ELF-1 (cell line): ENCODE data around the gene EXOC3L1.

Experiments
- DNase-seq: peaks from one replicate; pipeline ENCODE4 v3.0.0-alpha.2; 2016; ENCODE audit warnings: low read depth, low spot score

EXOC3L1 gene

GRCh38 chr16:67180166-67180565 lies 9.8 kb downstream of the EXOC3L1 start:
- no peak for DNase-seq

DNA sequence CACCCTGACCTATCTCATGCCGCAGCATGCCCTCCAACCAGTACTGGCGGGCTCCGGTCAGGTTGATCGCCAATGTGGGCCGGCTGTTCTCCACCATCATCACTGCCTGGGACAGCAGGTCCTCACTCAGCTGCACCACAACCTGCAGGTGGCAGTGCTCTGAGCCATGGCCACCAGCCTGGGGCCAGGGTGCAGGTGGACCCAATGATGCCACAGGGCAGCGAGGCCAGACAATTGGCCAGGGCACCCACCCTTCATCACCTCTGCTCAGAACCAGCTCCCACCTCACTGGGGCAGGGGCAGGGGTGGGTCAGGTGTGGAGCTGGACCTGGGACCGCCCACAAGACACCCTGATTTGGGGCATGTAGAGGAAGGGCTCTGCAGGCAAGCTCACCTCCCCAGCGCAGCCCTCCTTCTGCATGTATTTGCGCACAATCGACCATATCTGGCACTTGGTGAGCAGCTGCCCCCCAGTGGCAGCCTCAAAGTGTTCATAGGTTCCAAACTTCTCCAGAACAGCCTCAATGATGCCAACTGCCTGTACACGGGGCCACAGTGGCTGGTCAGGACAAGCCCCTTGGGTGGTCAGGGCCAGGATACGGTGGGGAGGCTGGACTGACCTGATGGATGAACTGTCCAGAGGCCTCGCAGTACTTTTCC lies 10.4 kb downstream of the EXOC3L1 start:
- no peak for DNase-seq

DNA sequence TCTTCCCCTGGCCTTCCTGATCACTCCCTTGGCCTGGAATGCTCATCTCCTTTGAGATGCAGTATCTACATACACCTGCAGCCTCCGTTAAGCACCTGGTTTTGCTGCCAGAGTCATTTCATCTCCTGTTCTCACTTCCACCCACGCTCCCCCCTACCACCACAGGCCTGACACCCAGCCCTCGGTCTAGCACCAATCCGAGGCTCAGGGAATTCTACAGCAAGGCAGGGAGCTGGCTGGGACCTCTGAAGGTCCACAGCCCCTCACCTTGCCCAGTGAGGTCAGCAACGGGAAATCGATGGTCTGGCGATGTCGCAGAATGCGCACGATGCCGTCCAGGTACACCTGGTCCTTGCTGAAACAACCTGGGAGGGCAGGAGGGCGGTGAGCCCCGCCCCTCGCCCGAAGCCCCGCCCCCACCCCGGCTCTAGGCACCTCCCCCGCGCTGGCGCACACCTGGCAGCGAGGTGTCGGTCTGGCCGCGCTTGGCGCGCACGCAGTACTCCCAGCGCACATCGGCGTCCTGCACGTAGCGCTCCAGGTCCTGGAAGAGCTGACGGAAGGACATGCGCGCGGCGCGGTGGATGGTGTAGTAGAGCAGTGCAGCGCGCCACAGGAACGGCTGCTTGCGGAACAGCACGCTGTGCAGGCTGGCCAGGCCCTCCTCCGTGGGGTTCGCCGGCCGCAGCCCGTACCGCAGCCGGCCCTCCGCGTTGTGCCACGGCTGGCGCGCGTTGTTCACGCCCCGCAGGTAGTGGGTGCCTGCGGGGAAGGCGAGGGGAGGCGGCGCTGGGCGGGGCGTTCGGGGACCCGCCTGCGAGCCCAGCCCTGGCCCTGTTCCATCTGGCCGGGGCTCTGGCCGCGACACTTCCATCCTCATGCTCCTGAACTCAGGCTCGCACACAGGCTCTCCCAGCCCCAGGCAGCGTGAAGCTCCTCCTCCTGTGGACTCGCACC lies 11.9 kb downstream of the EXOC3L1 start:
- peak; percentile 87 for DNase-seq

DNA sequence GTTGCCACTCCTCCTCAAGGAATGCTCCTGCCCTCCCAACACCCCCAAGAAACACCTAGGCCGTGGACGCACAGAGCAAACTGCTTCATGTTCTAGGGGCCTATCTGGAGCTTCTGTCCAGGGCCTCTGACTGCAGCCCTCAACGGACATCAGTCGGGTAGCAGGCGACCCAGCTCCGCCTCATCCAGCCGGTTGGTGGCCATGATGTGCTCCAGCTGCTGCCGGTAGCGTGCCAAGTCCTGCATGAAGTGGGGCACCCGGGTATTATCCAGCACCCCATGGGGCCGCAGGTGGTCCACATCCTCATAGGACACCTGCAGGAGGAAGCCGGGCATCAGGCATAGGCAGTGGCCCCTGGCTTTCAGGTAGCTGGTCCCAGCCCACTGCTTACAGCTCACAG lies 13.3 kb downstream of the EXOC3L1 start:
- no peak for DNase-seq

GRCh38 chr16:67174706-67175231 lies 15.2 kb downstream of the EXOC3L1 start:
- DNase-seq: no peak

DNA sequence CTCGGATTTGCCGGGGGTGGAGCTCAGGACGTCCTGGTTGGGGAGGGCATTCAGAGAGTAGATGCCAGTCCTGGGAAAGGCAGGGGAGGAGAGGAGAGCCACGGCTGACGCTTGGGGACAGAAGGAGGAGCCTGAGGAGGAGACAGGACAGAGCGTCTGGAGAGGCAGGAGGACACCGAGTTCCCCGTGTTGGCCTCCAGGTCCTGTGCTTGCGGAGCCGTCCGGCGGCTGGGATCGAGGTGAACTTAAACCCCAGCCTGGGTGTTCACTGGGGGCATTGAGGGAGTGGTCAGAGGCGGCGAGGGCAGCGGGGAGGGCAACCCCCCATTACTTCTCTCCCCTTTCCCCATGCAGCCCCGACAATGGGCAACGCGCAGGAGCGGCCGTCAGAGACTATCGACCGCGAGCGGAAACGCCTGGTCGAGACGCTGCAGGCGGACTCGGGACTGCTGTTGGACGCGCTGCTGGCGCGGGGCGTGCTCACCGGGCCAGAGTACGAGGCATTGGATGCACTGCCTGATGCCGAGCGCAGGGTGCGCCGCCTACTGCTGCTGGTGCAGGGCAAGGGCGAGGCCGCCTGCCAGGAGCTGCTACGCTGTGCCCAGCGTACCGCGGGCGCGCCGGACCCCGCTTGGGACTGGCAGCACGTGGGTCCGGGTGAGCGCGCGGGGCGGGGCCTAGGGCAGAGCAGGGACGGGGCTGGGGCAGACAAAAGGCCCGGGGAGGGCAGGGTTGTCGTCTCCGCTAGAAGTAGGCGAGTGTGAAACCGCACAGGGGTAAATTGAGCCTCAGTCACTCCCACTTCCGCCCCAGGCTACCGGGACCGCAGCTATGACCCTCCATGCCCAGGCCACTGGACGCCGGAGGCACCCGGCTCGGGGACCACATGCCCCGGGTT lies 15.9 kb downstream of the EXOC3L1 start:
- DNase-seq: peak; percentile 80

DNA sequence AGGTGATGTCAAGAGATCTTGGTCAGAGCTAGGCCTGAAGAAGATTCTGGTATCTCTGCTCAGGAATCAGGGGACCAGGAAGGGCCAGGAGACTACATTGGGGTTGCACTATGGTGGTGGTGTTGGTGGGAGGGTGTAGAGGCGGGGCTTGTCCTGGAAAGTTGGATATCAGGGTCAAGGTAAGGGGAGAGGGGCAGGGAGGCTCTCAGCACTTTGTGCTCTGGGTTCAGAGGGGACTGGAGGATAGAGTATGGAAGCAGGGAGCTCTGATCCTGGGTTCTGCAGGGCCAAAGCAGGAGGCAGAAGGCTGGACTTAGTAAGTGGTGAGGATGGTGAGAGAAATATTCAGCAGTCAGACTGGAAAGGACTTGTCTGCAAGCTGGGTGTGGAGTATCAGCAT lies 16.6 kb downstream of the EXOC3L1 start:
- no peak for DNase-seq

GRCh38 chr16:67170949-67171649 lies 18.8 kb downstream of the EXOC3L1 start:
- DNase-seq: no peak

GRCh38 chr16:67170168-67170948 lies 19.6 kb downstream of the EXOC3L1 start, which contains the start of gene NOL3:
NOL3 (plus strand) TSS chr16:67170538.
- peak; percentile 90 for DNase-seq

DNA sequence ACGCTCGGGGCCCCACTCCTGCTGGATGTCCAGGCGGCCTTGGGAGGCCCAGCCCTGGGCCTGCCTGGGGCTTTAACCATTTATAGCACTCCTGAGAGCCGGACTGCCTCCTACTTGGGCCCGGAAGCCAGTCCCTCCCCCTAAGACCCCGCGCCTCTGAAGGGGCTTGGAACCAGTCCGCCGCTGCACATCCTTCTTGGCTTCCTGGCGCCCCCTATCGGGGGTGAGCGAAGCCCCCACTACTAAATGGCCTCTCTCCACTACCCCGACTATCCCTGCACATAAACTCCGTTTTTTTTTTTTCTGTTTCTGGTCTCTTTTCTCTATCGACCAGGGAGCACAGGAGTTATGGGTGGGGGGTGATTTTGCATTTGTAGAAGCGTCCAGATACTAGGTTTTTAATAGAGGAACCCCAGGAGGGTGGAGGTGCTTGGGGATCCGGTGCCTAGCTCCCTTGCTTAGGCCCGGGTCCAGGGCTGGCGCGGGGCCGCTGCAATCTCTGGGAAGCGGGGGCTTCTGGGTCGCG lies 20.2 kb downstream of the EXOC3L1 start:
- DNase-seq: peak; percentile 88

DNA sequence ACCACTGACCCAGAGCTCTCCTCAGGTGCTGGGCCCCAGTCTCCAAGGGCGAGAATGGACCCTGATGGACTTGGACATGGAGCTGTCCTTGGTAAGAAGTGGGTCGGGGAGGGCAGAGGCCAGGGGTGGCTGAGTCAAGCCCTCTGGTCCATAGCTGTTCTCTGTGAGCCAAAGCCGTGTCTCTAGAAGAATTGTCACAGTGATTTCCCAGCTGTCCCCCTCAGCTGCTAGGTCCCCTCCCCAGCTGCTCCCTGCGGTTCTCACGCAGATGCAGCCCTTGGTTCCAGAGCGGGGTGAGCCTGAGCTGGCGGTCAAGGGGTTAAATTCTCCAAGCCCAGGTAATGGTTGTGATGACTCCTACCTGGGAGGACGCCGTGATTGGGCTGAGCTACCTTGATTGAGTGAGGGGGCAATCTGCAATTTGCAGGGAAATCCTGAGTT lies 20.9 kb downstream of the EXOC3L1 start:
- no peak for DNase-seq

GRCh38 chr16:67167588-67167987 lies 22.3 kb downstream of the EXOC3L1 start:
- DNase-seq: no peak

DNA sequence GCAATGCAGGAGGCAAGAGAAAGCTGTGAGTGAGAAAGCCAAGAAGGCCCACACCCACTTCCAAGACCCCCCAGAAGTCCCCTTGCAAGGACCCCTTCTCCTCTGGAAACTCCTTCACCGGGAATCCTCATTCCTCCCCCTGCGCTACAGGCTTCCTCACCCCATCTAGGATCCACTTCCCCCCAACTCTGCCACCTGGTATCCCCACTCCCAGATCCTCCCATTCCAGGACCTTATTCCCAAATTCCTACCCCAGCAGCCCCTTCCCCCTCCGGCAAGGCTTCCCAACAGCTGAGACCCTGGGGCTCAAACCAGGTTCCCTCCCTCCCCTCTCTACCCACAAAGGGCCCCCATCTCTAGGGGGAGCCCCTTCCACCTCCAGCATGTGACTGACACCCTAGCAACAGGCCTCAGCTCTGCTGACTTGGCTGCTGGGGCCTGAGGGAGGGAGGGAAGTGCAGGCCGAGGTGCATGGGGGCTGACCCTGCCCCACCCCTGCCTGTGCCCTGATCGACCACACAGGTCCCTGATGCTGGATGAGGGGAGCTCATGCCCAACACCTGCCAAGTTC lies 23.3 kb downstream of the EXOC3L1 start:
- no peak for DNase-seq

DNA sequence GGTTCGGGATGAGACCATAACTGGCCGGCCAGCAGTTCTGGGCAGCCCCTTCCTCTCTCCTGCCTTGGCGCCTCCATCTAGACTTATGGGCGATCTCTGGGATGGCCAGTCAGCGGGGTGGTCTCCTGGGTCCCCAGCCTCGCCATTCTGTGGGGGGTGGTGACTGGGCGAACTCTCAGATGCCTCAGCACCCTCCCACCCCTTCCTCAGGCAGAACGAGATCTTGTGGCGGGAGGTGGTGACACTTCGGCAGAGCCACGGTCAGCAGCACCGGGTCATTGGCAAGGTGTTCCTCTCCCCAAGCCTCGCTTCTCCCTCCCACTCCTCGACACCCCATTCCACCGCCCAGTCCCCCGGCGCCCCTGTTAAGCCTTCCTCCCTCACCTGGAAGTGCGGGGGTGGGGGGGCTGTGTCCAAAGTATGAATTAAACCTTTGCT lies 23.8 kb downstream of the EXOC3L1 start:
- no peak for DNase-seq

GRCh38 chr16:67165121-67166078 lies 24.5 kb downstream of the EXOC3L1 start:
- peak; percentile 42 for DNase-seq

DNA sequence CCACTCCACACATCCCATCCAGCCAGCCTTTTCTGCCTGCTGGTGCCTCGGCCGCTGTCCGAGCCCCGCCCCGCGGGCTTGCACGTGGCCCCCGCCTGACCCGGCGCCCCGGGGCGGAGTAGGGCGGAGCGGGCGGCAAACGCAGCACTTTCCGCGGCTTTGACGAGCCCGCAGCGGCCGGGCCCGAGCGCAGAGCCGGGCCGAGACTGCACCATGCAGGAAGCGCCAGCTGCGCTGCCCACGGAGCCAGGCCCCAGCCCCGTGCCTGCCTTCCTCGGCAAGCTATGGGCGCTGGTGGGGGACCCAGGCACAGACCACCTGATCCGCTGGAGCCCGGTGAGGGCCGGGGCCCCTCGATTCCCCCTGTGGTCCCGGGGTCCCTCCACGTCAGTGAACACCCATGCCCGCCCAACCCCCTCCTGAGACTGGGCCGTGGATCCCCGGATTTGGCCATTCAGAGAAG lies 25.3 kb downstream of the EXOC3L1 start, which contains the start of gene HSF4:
Gene HSF4 (plus strand): TSS at position 147 of the 463 bp plus-strand sequence. CDS start 67 bp downstream, at position 214.
- DNase-seq: no peak

DNA sequence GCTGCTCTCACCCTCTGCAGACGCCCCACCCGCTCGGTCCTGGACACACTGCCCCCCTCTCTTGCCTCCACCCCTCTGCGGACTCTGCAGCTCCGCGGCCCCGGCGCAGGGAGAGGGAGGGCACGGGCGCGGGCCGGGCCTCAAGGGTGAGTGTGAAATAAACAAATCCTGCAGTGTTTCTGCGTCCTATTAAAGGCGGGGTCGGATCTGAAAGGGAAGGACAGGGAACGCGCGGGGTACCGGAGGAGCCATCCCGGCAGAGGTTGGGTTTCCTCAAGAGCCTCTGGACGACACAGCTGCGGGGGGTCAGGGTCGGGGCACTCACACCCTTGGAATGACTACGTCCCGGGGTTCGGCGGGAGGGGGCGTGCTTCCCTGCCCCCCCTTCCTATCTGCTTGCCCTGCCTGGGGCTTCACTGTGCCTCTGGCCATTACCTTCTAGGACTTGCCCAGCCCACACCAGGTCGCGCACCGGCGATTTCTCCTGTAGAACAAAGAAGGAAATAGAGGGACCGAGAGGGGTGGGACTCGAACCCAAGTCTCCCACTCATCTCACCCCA lies 25.9 kb downstream of the EXOC3L1 start:
- no peak for DNase-seq
